Sciatic nerve (tissue), 2 donors: ENCODE results near the gene MAP3K2. TPM values are rescaled to one million over a fixed set of nuclear protein-coding genes. Genes with fewer than 3 reads are reported as not detected.
"Not testable (repeated sequence)": the region's sequence is repeated elsewhere in the genome, so short reads cannot be mapped to it uniquely, and the experiment has no call there.

Source experiments
- ATAC-seq: fragments of 200-7000 bp; cut with Tn5 transposase; one replicate; pipeline ENCODE4 v1.9.1; 2020; ENCODE audit warnings: mild to moderate bottlenecking, moderate library complexity
- DNase-seq: peaks from one replicate; pipeline ENCODE4 v3.0.0-alpha.2; 2020; ENCODE audit warnings: low spot score
- intact Hi-C: fragments of 100-400 bp; cut with DNase I; formaldehyde crosslinking; loops from one replicate; pipeline ENCODE4 v1.14.2; 2022
- total RNA-seq: library from RNA; stranded (reverse); fragmentation: NEBNext Ultra II Directional; extraction: Animal tissue kit (Norgen Biotek cat#: 25700); gene quantifications from one replicate; pipeline ENCODE4 v1.2.1, GENCODE V29; 2021
- donor health status: DM: no; HTN: no; CAD: no.
- donor health status: DM: no; HTN: no; CAD: no.

MAP3K2 gene
- total RNA-seq, 1 donor from 2014 or later, result 62.0 TPM

GRCh38 chr2:127409716-127410115, 21.9 kb upstream of the MAP3K2 start:
- DNase-seq, ATAC-seq, intact Hi-C loops: not testable (repeated sequence)

- no peak for DNase-seq
- no peak for ATAC-seq
- intact Hi-C loops, result no loop called here
Observed at GRCh38 chr2:127408807-127409099, 21.0 kb upstream of the MAP3K2 start.

- DNase-seq (peak; percentile 95), ATAC-seq (peak; percentile 91)
- intact Hi-C loops, result no loop called here
Observed at GRCh38 chr2:127408004-127408806, 20.4 kb upstream of the MAP3K2 start.

- DNase-seq (no peak), ATAC-seq (peak; percentile 31)
- intact Hi-C loops, result no loop called here
Observed at GRCh38 chr2:127407661-127408003, 19.9 kb upstream of the MAP3K2 start.

- DNase-seq (no peak), ATAC-seq (no peak)
- intact Hi-C loops, result no loop called here
Observed at GRCh38 chr2:127407091-127407490, 19.3 kb upstream of the MAP3K2 start.

GRCh38 chr2:127406454-127406853, 18.7 kb upstream of the MAP3K2 start:
- intact Hi-C loops, result no loop called here
- no peak for ATAC-seq
- DNase-seq, result no peak

- ATAC-seq, result no peak
- no peak for DNase-seq
- intact Hi-C loops, result no loop called here
Observed at GRCh38 chr2:127405255-127405610, 17.5 kb upstream of the MAP3K2 start.

GRCh38 chr2:127404466-127405254, 16.9 kb upstream of the MAP3K2 start:
- ATAC-seq (no peak), DNase-seq (no peak)

GRCh38 chr2:127403460-127403859, 15.7 kb upstream of the MAP3K2 start:
- DNase-seq, result no peak
- no peak for ATAC-seq
- intact Hi-C loops, result no loop called here

More at GRCh38 chr2:127404466-127405254, 16.9 kb upstream of the MAP3K2 start:
- intact Hi-C loops, result no loop called here

GRCh38 chr2:127401757-127402695, 14.3 kb upstream of the MAP3K2 start:
- no peak for ATAC-seq
- intact Hi-C loops, result no loop called here

GRCh38 chr2:127400897-127401756, 13.4 kb upstream of the MAP3K2 start:
- peak; percentile 60 for ATAC-seq
- intact Hi-C loops, result no loop called here
- DNase-seq, result no peak

More at GRCh38 chr2:127401757-127402695, 14.3 kb upstream of the MAP3K2 start:
- no peak for DNase-seq

- intact Hi-C loops, result no loop called here
- DNase-seq (no peak), ATAC-seq (no peak)
Observed at GRCh38 chr2:127400533-127400896, 12.7 kb upstream of the MAP3K2 start.

GRCh38 chr2:127398239-127398590, 10.4 kb upstream of the MAP3K2 start:
- intact Hi-C loops, result no loop called here
- peak; percentile 83 for DNase-seq
- peak; percentile 64 for ATAC-seq

GRCh38 chr2:127397568-127398238, 9.9 kb upstream of the MAP3K2 start:
- no peak for DNase-seq
- ATAC-seq, result no peak
- intact Hi-C loops, result no loop called here

- no peak for ATAC-seq
- intact Hi-C loops, result no loop called here
Observed at GRCh38 chr2:127394492-127394891, 6.7 kb upstream of the MAP3K2 start.

GRCh38 chr2:127392828-127393578, 5.2 kb upstream of the MAP3K2 start:
- intact Hi-C loops, result no loop called here
- ATAC-seq (no peak), DNase-seq (no peak)

More at GRCh38 chr2:127394492-127394891, 6.7 kb upstream of the MAP3K2 start:
- DNase-seq, result no peak

GRCh38 chr2:127392133-127392827, 4.5 kb upstream of the MAP3K2 start:
- intact Hi-C loops, result no loop called here

More at GRCh38 chr2:127392133-127392827, 4.5 kb upstream of the MAP3K2 start:
- ATAC-seq (no peak), DNase-seq (no peak)
